GM21447 (cell line): Measurements from ENCODE around the gene GNG11.
"Not testable (repeated sequence)": the region's sequence is repeated elsewhere in the genome, so short reads cannot be mapped to it uniquely, and the experiment has no call there.

Source experiments
- ATAC-seq: cut with Tn5 transposase; IDR thresholded peaks from one replicate; pipeline ENCODE4 v1.9.1; 2021; ENCODE audit not compliant: unreplicated experiment

The GNG11 gene

DNA sequence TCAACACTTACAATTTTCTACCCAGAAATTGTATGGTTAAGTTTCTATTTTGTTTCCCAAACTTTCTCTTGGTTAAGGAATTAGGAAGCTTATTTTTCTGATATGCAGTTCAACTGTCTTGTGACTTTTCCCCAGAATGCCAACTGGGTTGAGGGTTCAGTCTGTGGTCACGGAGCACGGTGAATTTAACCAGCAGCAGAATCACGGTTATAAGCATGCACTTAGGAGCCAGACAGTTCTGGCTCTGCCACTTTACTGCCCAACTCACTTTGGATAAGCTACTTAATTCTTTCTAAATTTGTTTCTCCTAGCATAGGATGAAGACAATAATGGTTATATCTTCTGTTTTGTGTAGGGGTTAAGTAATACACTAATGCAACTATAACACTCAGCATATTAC is 10.3 kb upstream of the GNG11 start:
- not testable (repeated sequence) for ATAC-seq

GRCh38 chr7:93911661-93912060 is 9.9 kb upstream of the GNG11 start:
- peak; percentile 64 for ATAC-seq

- no peak for ATAC-seq
These were observed 8.3 kb upstream of the GNG11 start for GRCh38 chr7:93913197-93913596.

DNA sequence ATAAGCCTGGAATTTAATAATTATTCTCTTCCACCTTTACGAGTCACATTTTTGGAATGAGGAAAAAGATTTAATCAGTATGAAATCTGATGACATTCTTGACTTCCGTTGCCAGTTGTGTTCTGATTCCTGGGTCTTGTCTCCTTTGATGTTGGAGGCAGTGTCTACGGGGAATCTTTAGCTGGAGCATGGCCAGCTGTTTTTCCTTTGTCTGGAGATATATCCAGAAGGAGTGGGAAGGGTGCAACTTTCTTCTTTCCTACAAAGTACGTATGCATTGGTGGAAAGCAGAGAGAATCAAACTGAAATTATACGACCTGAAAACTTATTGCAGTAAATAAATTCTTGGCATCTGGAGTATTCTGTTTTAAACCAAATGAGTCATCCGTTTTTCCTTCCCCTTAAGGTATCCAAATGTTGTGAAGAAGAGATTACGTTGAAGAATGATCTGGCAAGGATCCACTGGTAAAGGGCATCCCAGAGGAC is 6.9 kb upstream of the GNG11 start:
- ATAC-seq = no peak

- ATAC-seq = not testable (repeated sequence)
These were observed 6.2 kb upstream of the GNG11 start for GRCh38 chr7:93915206-93915842.

GRCh38 chr7:93915888-93916287 is 5.6 kb upstream of the GNG11 start:
- peak; percentile 76 for ATAC-seq

GRCh38 chr7:93916315-93916714 is 5.2 kb upstream of the GNG11 start:
- ATAC-seq = not testable (repeated sequence)

DNA sequence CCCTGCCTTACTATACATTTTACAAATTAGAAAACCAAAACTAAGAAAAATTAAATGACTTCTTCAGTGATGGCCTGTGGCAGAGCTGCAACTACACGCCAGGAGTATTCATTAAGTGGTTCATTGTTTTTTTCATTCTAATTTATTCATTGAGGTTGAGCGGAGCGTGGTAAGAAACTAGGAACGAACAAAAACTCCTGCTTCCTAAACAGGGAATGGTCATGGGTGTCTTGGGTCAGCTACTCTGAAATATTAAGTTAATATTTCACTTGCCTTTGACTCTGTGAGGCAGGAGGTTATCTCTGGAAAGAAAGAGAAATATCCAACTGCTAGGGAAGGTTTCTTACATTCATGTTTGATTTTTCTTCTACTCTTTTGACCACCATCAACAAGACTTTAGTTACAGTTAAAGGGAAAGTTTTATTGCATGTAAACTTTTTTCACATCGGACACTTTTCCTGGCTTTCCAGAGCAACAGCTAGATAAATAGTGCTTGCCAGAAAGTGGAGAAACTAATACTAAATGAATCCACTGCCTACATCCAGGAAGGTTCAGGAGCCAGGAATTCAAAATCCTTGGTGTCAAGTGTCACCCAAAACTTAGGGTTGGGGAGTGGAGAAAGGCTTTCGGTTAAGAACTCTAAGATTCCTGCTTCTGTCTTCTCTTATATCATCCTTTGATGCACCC is 896 bp upstream of the GNG11 start:
- ATAC-seq = no peak

GRCh38 chr7:93921186-93921585 is 349 bp upstream of the GNG11 start:
- no peak for ATAC-seq

- no peak for ATAC-seq
These were observed 1.8 kb downstream of the GNG11 start for GRCh38 chr7:93923296-93923695.

GRCh38 chr7:93923942-93924341 is 2.4 kb downstream of the GNG11 start:
- no peak for ATAC-seq

GRCh38 chr7:93926800-93927199 is 5.3 kb downstream of the GNG11 start:
- ATAC-seq = no peak

- no peak for ATAC-seq
These were observed 6.0 kb downstream of the GNG11 start for GRCh38 chr7:93927585-93927984.

DNA sequence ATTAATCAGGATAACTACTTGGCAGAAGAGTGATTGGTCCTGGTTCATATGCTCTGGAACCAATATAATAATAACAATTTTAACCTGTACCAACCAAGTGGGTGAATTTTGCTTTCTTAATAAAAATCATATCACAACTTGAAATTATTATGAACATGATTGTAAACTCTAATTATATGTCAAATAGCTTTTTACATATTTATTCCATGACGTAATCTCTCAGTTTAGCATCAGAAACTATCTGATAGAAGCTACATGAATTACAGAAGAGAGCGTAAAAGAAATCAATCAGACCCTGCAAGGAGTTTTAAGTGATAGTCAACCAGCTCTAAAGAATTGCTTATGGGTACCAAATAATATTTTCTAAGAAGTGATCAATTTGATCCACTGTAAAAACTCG is 10.1 kb downstream of the GNG11 start:
- ATAC-seq = no peak

GRCh38 chr7:93933156-93933555 is 11.6 kb downstream of the GNG11 start:
- ATAC-seq = no peak

DNA sequence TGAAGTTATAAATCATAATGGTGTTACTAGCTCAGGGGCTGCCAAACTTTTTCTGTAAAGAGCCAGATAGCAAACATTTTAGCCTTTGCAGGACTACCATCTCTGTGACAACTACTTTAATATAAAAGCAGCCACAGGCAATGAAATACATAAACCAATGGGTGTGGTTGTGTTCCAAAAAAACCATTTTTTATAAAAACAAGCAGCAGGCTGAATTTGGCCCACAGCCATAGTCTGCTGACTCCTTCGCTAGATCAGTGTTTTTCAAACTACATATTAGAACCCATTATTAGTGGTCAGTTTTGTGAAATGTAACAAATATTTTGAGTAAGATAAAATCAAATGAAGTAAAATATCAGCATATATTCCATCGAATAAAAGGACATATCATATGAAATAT is 13.6 kb downstream of the GNG11 start:
- ATAC-seq = no peak

GRCh38 chr7:93937818-93938217 is 16.3 kb downstream of the GNG11 start:
- ATAC-seq = no peak

- ATAC-seq = no peak
These were observed 16.8 kb downstream of the GNG11 start for GRCh38 chr7:93938293-93938692.

DNA sequence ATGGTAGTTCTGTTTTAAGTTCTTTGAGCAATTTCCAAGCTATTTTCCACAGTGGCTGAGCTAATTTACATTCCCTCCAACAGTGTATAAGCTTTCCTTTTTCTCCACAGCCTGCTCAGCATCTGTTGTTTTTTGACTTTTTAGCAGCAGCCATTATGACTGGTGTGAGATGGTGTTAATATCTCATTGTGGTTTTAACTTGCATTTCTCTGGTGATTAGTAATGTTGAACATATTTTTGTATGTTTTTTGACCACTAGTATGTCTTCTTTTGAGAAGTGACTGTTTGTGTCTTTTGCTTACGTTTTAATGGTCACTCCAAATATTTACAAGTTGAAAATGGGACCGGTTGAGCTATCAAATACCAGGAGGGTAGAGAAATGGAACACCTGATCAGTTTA is 20.4 kb downstream of the GNG11 start:
- ATAC-seq = no peak

DNA sequence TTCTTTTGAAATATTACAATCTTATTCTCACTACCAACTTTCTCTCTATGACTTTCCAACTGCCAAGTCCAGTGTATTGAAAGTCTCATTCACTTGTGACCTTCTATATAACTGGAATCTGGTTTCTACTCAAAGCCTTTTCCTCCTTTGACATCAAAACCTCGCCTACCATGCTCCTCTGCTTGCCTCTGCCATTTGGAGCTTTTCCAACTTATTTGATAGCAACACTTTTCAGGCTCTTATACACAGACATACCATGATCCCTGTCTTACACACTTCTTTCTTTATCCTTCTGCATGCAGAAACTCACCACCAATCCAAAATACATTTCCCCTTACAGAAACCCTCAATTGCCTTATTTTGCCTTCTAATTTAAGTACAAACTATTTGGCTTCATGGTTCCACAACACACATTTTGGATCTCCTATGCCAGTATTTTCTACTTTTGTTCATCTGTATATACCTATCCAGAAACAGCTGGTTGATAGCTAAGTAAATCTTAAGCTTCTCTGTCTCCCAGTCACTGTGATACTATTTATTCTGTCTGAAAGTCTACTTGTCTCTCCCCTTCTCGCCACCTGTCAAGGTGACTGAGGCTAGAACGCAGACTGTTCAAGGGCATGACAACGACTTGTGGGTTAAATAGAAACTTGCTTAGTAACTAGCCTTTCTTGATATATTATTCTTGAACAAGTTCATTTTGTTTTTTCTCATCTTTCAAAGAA is 22.4 kb downstream of the GNG11 start:
- no peak for ATAC-seq

DNA sequence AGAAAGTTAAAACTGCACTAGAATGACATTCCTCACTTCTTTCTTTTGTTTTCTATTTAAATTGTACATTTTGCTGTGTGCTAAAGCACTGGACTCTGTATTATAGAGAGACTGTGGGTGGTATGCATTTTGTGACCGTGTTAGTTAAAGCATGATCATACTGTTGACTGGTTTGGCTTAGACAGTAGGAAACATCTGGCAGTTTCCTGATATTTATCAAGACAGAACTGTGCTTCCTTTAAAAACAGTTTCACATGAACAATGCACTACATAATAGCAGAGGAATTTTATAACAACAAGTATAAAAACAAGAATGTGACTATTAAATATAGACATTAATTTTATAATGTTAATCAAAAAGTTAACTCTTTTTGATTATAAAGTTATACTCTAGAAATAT is 23.1 kb downstream of the GNG11 start:
- ATAC-seq = no peak

DNA sequence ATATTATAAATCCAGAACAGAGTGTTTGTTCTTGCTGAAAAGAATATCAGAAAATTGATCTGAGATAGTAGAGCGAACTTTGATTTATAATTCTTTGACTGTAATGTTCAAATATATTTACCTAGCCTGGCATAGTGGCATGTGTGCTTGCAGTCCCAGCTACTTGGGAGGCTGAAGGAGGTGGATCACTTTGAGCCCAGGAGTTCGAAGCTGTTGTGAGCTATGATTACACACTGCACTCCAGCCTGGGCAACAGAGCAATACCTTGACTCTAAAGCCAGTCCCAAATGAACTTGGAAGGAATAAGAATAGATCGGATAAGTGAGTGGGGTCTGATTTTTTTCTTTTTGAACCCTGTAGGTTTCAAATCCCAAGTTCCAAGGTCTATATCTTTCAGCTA is 23.5 kb downstream of the GNG11 start:
- no peak for ATAC-seq
